Measurements from ENCODE around the gene IFIT1.

The IFIT1 gene

DNA sequence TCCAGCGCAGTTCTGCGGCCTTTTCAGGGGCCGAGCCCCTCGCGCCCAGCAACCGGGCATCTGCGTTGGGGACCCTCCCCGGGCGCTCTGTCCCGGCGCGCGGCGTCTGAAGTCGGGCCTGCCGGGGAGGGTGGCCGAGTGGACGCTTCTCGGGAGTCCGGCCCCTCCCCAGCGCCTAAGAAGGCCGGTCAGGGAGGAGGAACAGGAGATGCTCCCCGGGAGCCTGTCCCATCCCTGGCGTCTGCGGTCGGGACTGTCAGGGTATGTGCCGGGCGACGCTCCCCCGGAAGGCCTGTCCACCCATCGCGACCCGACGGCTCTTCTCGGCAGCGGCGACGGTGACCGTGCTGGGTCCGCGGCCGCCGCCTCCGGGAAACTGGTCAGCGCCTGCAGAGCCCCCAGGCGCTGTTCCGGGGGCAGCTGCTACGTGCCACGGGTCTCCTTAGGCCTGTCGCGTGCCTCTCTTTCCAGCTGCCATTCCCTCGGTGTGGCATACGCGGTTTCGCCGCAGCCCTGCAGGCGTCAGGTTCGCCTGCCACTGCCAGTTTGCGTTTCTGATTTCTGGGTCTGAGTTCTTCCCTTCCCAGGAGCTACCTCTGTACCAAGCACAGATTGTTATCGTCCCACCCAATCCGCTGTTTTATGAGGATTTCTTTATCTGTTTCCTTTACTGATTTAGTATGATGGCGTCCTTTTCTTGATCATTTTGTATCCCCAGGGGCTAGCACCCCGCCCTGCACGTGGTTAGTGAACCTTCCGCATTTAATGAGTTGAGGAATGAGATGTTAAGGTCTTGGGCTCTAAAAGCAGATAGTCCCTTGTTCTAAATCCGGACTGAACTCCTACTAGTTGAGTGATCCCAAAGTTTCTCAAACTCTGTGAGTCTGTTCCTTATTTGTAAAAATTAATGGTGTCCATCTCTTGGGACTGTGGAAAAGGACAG, 22.7 kb downstream of the IFIT1 start:
- TF ChIP-seq, protein P1, sequence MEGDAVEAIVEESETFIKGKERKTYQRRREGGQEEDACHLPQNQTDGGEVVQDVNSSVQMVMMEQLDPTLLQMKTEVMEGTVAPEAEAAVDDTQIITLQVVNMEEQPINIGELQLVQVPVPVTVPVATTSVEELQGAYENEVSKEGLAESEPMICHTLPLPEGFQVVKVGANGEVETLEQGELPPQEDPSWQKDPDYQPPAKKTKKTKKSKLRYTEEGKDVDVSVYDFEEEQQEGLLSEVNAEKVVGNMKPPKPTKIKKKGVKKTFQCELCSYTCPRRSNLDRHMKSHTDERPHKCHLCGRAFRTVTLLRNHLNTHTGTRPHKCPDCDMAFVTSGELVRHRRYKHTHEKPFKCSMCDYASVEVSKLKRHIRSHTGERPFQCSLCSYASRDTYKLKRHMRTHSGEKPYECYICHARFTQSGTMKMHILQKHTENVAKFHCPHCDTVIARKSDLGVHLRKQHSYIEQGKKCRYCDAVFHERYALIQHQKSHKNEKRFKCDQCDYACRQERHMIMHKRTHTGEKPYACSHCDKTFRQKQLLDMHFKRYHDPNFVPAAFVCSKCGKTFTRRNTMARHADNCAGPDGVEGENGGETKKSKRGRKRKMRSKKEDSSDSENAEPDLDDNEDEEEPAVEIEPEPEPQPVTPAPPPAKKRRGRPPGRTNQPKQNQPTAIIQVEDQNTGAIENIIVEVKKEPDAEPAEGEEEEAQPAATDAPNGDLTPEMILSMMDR (IDR thresholded peaks at IDR 0.05; ENCODE audit: extremely low read depth, missing control alignments), result no peak
- peak; percentile 52 for DNase-seq (ENCODE audit: low spot score)

GRCh38 chr10:89416465-89416864, 24.0 kb downstream of the IFIT1 start:
- DNase-seq (ENCODE audit: low spot score), result no peak
- TF ChIP-seq, protein P1 (IDR thresholded peaks at IDR 0.05; ENCODE audit: extremely low read depth, missing control alignments), result no peak

GRCh38 chr10:89419548-89419947, 27.1 kb downstream of the IFIT1 start:
- TF ChIP-seq, protein P1 (IDR thresholded peaks at IDR 0.05; ENCODE audit: extremely low read depth, missing control alignments), result peak; percentile 5
- DNase-seq (ENCODE audit: low spot score), result peak; percentile 26

GRCh38 chr10:89421018-89421476, 28.6 kb downstream of the IFIT1 start:
- TF ChIP-seq, protein P1 (IDR thresholded peaks at IDR 0.05; ENCODE audit: extremely low read depth, missing control alignments), result no peak

DNA sequence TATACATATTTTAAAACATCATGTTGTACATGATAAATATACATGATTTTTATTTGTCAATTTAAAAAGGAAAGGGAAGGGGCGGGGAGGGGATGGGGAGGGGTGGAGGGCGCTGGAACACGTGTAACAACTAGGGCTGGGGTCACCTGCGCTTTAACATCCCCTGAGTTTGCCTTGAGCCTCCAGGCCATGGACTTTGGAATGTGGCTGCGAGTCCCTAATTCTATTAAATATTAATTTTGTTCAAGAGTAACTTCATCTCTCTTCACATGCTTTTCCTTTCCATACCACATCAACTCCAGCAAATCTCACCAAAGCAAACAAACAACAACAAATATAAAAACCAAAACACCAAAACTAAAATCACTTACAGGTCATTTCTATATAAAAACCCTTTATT, 32.6 kb downstream of the IFIT1 start:
- no peak for DNase-seq (ENCODE audit: low spot score)
- TF ChIP-seq, protein P1 (IDR thresholded peaks at IDR 0.05; ENCODE audit: extremely low read depth, missing control alignments), result no peak

More at GRCh38 chr10:89421018-89421476, 28.6 kb downstream of the IFIT1 start:
- no peak for DNase-seq (ENCODE audit: low spot score)

GRCh38 chr10:89426230-89426868, 33.9 kb downstream of the IFIT1 start:
- TF ChIP-seq, protein P1 (IDR thresholded peaks at IDR 0.05; ENCODE audit: extremely low read depth, missing control alignments), result peak; percentile 62
- peak; percentile 57 for DNase-seq (ENCODE audit: low spot score)

GRCh38 chr10:89427629-89428028, 35.2 kb downstream of the IFIT1 start:
- TF ChIP-seq, protein P1 (IDR thresholded peaks at IDR 0.05; ENCODE audit: extremely low read depth, missing control alignments), result no peak
- no peak for DNase-seq (ENCODE audit: low spot score)
